ENCODE measurements around the gene ARHGAP35.

DNA sequence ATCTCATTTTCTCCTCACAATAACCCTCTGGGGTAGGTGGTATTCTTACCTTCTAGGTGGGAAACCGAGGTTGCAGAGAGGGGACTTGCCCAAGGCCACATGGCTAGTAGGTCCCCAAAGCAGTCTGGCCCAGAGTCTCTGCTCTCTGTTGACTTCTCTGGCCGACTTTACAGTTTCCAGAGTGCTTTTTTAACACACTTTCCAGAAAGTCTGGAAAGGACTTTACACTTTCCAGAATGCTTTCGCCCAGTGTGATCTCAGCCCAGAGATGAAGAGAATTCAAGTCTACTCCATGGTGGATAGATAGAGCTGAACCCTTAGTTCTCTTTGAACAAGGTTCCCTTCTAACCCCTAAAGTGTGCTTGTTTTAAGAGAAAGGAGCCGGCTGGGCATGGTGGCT lies 12.2 kb downstream of the ARHGAP35 start:
- TF ChIP-seq, protein P1, sequence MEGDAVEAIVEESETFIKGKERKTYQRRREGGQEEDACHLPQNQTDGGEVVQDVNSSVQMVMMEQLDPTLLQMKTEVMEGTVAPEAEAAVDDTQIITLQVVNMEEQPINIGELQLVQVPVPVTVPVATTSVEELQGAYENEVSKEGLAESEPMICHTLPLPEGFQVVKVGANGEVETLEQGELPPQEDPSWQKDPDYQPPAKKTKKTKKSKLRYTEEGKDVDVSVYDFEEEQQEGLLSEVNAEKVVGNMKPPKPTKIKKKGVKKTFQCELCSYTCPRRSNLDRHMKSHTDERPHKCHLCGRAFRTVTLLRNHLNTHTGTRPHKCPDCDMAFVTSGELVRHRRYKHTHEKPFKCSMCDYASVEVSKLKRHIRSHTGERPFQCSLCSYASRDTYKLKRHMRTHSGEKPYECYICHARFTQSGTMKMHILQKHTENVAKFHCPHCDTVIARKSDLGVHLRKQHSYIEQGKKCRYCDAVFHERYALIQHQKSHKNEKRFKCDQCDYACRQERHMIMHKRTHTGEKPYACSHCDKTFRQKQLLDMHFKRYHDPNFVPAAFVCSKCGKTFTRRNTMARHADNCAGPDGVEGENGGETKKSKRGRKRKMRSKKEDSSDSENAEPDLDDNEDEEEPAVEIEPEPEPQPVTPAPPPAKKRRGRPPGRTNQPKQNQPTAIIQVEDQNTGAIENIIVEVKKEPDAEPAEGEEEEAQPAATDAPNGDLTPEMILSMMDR (conservative IDR thresholded peaks at IDR 0.05; ENCODE audit: low read depth, low read length) = no peak
- TF ChIP-seq EZH2 (IDR thresholded peaks at IDR 0.05; ENCODE audit: low read length, unreplicated experiment) = no peak
